Cardiac fibroblast (primary cell): ENCODE measurements around the gene ABCC1.

Experiments used
- DNase-seq, 2 donors: peaks; one replicate each; pipeline versions ENCODE4 v3.0.0 to v3.0.0-alpha.2; 2010; ENCODE audit warnings: low read depth in 2 of 2
- H3K4me3 ChIP-seq, 2 donors: replicated peaks in 1 of 2; 1 replicate in 1 of 2; 2 replicates in 1 of 2; pipeline ENCODE4 v1.5.1; 2011; ENCODE audit warnings: low read depth in 2 of 2, low read length in 2 of 2, mild to moderate bottlenecking in 2 of 2, moderate library complexity in 1 of 2
- TF ChIP-seq, protein P1 (sequence below): IDR thresholded peaks from one replicate; pipeline ENCODE4 v1.5.1; 2011; ENCODE audit warnings: low read depth, mild to moderate bottlenecking, low read length, inconsistent platforms

The ABCC1 gene

DNA sequence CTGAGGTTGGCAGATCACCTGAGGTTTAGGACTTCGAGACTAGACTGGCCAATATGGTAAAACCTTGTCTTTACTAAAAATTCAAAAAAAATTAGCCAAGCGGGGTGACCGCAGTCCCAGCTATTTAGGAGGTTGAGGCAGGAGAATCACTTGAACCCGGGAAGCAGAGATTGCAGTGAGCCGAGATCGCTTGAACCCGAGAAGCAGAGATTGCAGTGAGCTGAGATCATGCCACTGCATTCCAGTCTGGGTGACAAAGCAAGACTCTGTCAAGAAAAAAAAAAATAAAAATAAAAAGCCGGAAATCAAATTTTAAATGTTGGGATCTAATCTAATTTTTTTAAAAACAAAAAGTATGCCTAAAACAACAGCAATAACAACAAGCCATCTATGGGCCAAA lies 56.3 kb downstream of the ABCC1 start:
- TF ChIP-seq, protein P1, sequence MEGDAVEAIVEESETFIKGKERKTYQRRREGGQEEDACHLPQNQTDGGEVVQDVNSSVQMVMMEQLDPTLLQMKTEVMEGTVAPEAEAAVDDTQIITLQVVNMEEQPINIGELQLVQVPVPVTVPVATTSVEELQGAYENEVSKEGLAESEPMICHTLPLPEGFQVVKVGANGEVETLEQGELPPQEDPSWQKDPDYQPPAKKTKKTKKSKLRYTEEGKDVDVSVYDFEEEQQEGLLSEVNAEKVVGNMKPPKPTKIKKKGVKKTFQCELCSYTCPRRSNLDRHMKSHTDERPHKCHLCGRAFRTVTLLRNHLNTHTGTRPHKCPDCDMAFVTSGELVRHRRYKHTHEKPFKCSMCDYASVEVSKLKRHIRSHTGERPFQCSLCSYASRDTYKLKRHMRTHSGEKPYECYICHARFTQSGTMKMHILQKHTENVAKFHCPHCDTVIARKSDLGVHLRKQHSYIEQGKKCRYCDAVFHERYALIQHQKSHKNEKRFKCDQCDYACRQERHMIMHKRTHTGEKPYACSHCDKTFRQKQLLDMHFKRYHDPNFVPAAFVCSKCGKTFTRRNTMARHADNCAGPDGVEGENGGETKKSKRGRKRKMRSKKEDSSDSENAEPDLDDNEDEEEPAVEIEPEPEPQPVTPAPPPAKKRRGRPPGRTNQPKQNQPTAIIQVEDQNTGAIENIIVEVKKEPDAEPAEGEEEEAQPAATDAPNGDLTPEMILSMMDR = no peak
- peak in 1 of 2 donors; percentile 30 for DNase-seq
- no peak overlapping the region for H3K4me3 ChIP-seq

DNA sequence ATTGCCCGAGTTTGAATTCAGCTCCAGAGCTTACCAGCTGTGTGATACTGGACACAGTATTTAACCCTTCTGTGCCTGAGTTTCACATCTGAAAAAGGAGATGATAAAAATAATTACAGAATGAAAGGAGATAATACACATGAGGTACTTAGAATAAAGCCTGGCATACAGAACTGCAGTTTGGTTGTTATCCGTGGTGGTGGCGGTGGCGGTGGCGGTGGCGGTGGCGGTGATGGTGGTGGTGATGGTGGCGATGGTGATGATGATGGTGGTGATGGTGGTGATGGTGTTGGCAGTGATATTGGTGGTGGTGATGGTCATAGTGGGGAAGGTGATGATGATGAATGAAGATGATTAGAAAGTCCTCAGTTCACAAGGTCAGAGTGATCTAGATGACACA lies 57.2 kb downstream of the ABCC1 start:
- TF ChIP-seq, protein P1 = no peak
- no peak overlapping the region for H3K4me3 ChIP-seq
- DNase-seq = no peak

DNA sequence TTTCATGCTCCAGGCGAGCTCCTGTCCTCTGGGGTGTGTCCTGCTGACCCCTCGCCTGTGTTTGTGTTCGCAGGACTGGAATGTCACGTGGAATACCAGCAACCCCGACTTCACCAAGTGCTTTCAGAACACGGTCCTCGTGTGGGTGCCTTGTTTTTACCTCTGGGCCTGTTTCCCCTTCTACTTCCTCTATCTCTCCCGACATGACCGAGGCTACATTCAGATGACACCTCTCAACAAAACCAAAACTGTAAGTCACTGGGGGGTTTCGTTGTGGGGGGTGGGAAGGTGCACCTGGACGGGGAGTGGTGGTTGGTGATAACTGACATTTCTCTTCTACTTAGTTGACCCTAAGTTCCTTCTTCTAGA lies 58.3 kb downstream of the ABCC1 start:
- H3K4me3 ChIP-seq = no peak overlapping the region
- TF ChIP-seq, protein P1 = no peak
- DNase-seq = no peak

DNA sequence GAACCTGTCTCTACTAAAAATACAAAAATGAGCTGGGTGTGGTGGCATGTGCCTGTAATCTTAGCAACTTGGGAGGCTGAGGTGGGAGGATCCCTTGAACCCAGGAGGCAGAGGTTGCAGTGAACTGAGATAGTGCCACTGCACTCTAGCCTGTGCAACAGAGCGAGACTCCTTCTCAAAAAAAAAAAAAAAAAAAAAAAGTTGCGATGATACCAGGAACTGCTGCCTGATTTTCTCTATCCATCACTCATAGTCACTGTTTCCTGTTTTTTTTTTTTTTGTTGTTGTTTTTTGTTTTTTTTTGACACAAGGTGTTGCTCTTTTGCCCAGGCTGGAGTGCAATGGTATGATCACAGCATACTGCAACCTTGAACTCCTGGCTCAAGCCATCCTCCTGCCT lies 59.2 kb downstream of the ABCC1 start:
- TF ChIP-seq, protein P1 = no peak
- no peak for DNase-seq
- H3K4me3 ChIP-seq = no peak overlapping the region

DNA sequence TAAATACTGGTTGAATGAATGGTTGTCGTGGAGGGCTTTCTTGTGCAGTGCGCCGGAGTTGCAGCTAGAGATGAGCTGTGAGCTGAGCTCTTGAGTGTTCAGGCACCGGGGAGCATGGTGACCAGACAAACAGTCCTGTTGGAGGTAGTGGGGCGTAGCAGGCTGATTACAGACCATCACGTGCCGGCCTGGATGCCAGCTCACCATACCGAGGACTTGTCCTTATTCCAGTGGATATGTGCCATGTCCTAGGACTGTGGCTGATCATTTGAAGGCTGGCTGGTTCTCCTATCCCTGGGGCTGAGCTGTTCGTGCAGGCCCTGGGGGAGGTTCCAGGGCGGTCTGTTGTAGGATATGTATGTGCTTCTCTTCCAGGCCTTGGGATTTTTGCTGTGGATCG lies 60.0 kb downstream of the ABCC1 start:
- TF ChIP-seq, protein P1 = no peak
- H3K4me3 ChIP-seq = no peak overlapping the region
- no peak for DNase-seq

DNA sequence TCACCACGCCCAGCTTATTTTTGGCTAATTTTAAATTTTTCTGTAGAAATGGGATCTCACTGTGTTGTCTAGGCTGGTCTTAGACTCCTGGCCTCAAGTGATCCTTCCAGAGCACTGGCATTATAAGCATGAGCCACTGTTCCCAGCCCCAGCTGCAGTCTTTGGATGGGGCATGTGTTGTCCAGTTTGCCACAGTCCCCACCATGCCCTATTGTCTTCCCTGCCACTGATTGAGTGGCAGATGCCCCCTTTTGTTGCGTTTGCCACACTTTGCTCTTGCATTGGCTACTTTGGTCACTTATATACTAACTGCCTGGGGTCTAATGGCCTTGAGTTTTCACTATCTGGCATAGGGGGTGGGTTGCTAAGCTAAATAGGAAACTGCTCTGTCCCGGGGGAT lies 60.8 kb downstream of the ABCC1 start:
- no peak overlapping the region for H3K4me3 ChIP-seq
- no peak for DNase-seq
- TF ChIP-seq, protein P1 = no peak

DNA sequence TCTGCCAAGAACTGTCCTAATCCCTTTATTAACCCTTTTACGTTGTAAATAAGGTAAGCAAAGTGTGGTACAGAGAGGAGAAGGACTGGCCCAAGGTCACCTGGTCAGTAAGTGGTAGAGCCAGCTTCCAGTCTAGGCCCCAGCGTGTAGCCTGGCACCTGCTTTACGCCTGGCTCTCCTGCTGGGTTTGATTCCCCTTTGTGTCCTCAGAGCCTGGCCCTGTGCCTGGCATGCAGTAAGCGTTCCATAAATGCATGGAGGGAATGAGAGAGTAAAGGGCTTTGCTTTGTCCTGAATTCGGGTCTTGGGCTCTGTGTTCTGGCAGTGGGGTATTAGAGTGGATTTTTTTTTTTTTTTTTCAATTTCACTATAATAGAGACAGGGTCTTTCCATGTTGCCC lies 62.7 kb downstream of the ABCC1 start:
- H3K4me3 ChIP-seq = no peak overlapping the region
- TF ChIP-seq, protein P1 = no peak
- DNase-seq = no peak
